HG03103 (cell line): ENCODE results near the gene LRRC10B.

Experiments
- ATAC-seq: cut with Tn5 transposase; IDR thresholded peaks from one replicate; pipeline ENCODE4 v1.9.1; 2021; ENCODE audit warnings: low read depth; ENCODE audit not compliant: unreplicated experiment

LRRC10B gene

GRCh38 chr11:61507012-61507768 is 1.4 kb upstream of the LRRC10B start:
- ATAC-seq, result no peak

GRCh38 chr11:61509043-61510029 is 787 bp downstream of the LRRC10B start:
- peak; percentile 63 for ATAC-seq

GRCh38 chr11:61510166-61510919 is 1.8 kb downstream of the LRRC10B start:
- no peak for ATAC-seq

DNA sequence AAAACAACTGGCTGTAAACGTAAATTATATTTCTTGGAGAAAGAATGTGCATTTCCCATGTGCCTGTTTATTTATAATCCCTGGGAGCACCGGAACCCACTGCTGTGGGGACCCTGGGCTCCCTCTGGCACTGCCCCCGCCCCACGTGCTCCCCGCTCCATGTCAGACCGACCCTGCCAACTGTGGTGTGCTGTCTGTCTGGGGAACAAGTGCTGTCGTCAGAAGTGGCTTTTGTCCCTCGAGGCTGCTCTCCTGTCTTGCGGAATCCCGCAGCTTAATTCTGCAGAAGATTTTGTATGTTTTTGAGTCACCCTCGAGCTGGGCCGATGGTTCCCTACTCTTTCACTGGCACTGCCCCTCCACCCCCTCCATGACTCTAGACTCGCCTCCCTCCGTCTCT is 2.4 kb downstream of the LRRC10B start:
- no peak for ATAC-seq

DNA sequence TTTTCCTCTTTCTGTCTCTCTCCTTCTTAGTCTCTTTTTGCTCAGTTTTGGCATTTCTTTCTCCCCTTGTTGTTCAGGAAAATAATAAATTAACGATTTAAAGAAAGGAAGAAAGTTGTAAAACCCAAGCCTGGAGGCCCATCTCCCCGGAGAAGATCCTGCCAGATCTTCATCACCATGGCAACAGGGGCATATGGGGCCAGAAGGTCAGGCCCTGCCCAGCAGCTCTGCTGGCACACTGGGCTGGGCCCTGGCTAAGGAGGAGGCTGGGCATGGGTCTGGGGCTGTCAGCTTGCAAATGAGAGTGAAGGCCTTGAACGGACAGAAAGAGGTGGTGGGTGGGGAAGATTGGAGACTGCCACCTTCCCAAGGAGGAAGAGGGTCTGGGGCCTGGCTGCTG is 2.8 kb downstream of the LRRC10B start:
- ATAC-seq, result no peak

GRCh38 chr11:61512435-61512834 is 3.9 kb downstream of the LRRC10B start:
- no peak for ATAC-seq

GRCh38 chr11:61513143-61513765 is 4.7 kb downstream of the LRRC10B start:
- ATAC-seq, result no peak

DNA sequence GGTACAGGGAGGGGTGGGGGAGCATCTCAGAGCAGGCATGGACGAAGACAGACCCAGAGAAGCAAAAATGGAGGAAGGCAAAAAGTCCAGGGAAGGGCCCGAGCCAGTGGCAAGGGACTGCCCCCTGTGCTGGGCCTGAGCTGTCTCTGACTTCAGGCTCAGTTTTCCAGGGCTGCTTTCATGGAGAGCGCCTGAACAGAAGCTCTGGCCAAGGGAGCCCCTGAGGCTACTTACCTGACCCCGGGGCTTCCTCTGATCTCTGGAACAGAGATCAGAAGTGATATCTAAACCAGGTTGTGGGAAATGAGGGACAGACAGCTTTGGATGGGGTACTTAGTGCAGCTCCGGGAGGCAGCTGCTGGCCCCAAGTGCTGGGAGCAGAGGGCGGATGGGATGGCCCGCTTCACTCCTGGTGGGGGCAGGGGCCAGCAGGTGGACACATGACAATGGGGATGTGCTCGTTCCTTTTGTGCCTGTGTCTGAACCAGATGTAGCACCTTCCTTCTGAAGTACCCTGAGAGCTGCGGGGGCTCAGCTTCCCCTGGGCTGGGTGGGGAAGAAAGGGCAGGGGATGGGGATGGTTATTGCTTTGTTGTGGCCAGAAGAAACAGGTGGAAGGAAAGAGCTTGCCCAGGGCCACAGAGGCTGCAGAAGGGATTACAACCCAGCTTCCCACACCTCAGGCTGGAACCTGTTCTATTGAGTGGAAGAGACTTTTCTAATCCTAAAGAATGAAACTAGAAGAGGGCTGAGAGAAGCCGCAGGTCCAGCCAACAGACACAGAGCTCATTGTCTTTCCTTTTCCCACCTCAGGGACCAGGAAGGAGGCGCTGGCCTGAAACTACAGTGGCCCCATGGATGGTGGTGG is 5.7 kb downstream of the LRRC10B start:
- no peak for ATAC-seq

GRCh38 chr11:61515686-61516085 is 7.1 kb downstream of the LRRC10B start:
- ATAC-seq, result no peak

DNA sequence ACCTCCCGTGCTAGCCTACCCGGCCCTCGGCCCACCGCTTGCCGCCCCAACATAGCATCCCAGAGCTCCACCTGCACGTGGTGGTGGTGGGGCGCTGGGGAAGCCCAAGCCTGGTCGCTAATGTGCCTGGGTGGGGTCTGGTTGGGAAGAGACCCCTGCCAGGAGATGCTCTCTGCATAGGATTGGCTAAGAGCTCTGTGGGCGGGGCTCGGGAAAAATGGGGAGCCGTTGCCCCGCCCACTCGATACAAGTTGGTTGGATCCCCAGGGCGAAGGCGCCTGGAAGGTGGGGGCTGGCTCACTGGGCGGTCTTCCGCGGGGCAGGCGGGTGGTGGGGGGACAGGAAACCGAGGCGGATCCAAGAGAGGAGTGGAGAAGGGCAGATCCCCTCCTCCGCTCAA is 7.6 kb downstream of the LRRC10B start:
- ATAC-seq, result no peak

- no peak for ATAC-seq
Measured at GRCh38 chr11:61516675-61517572, 8.4 kb downstream of the LRRC10B start.

DNA sequence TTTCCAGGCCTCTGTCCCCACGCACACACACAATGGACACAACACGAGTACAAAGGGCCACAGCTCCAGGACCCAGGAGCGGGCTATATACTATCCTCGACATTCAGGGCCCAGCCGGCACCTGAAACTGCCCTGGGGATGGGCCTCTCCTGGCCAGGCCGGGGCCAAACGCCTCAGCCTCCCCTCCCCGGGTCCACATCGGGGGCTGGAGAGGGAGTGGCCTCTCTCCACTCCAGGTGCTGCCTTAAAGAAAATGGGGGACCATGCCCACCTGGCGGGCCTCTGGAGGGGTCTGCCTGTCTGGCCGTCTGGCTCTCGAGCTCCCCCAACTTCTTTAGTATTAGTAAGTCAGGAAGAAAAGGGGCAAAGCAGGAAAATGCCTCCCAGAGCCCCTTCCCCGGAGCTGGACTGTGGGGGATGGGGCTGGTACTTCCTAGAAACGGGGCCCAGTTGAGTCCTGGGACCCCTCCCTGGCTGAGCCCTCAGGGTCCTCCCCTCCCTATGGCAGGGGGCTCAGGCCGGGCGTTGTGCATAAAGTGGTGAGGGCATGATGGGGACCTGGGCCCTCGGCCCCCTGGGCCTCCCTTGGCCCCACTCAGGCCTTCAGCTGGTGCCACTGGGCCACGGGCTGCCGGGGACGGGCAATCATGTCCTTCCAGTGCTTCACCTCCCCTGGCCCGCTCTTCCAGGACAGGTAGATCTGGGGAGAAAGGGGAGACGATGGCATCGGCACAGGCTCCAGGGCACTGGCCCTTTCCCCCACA is 9.7 kb downstream of the LRRC10B start:
- ATAC-seq, result no peak

DNA sequence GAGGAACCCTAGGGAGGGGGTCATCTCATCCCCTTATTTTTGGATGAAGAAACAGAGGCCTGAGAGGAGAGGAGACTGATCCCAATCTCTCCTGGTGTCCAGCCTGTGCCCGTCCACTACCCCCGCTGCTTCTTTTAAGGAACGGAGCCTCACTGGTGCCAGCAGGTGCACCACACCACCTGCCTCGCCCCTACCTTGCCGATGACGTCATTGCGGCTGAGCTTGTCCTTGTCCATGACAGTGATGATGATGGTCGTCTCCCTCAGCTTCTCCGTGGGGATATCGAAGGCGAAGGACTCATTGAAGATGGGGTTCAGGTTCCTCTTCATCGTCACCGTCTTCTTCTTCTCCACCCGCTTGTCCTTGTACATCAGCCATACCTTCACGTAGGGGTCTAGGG is 14.3 kb downstream of the LRRC10B start:
- ATAC-seq, result no peak

- ATAC-seq, result no peak
Measured at GRCh38 chr11:61524446-61524845, 15.9 kb downstream of the LRRC10B start.

- no peak for ATAC-seq
Measured at GRCh38 chr11:61524963-61525587, 16.5 kb downstream of the LRRC10B start.

GRCh38 chr11:61526229-61526628 is 17.7 kb downstream of the LRRC10B start:
- ATAC-seq, result no peak

GRCh38 chr11:61526956-61527731 is 18.6 kb downstream of the LRRC10B start:
- no peak for ATAC-seq
